A549 (cell line): ENCODE data around the gene TTBK2. TPM values are rescaled to one million over a fixed set of nuclear protein-coding genes. Genes with fewer than 3 reads are reported as not detected.
A peak's percentile ranks its signal among the peaks of the same experiment; 100 is the strongest.

Experiments used
- ATAC-seq, 2 experiments: fragments of 200-7000 bp in 1 of 2; fragments of >200 bp in 1 of 2; cut with Nextera tagmentation in 1 of 2; cut with Tn5 transposase in 1 of 2; 3 replicates each; pipeline versions ENCODE4 v1.8.0 to v1.9.1; 2018 to 2020; ENCODE audit warnings: mild to moderate bottlenecking in 1 of 2, moderate library complexity in 1 of 2
- CTCF ChIA-PET: fragments of 300-600 bp; sonication (Branson Sonifier 250); formaldehyde crosslinking; extraction: SDS; loops from one replicate; lab custom pipeline; 2021; ENCODE audit warnings: antibody characterized with exemption, inconsistent platforms; lab: Yijun Ruan, JAX
- POLR2A ChIA-PET: fragments of 350-600 bp; formaldehyde crosslinking; extraction: SDS; loops from one replicate; lab custom pipeline; 2021; ENCODE audit warnings: antibody characterized with exemption, inconsistent platforms; lab: Yijun Ruan, JAX
- DNase-seq, 2 experiments: peaks; one replicate each; pipeline versions ENCODE4 v3.0.0 to v3.0.0-alpha.2; 2011 to 2016; ENCODE audit warnings: low read depth in 1 of 2, low spot score in 1 of 2
- FAIRE-seq: peaks from 2 replicates; lab custom pipeline; 2011; peaks lifted over from hg19 to GRCh38; lab: Jason Lieb, UNC
- H3K27ac ChIP-seq, 2 experiments: fragments of >200 bp; sonication (Bioruptor Twin); formaldehyde crosslinking; 3 replicates each; pipeline ENCODE4 v1.5.1; 2016 to 2017
- H3K4me1 ChIP-seq: fragments of >200 bp; sonication (Bioruptor Twin); formaldehyde crosslinking; 3 replicates; pipeline ENCODE4 v1.6.1; 2016
- H3K4me2 ChIP-seq: fragments of >200 bp; sonication (Bioruptor Twin); formaldehyde crosslinking; 3 replicates; pipeline ENCODE4 v1.6.1; 2016
- H3K4me3 ChIP-seq: fragments of >200 bp; sonication (Bioruptor Twin); formaldehyde crosslinking; 3 replicates; pipeline ENCODE4 v1.5.1; 2016
- H3K9me3 ChIP-seq: fragments of >200 bp; sonication (Bioruptor Twin); formaldehyde crosslinking; 3 replicates; pipeline ENCODE4 v1.6.1; 2016
- CBX8 ChIP-seq: fragments of 200-600 bp; sonication (generic); IDR thresholded peaks from 2 replicates; pipeline ENCODE4 v1.6.1; 2016
- EHF ChIP-seq: fragments of 250-450 bp; sonication (Bioruptor Pico); IDR thresholded peaks from 2 replicates; pipeline ENCODE4 v1.5.0; 2020; ENCODE audit warnings: mild to moderate bottlenecking
- EHMT2 ChIP-seq: fragments of 200-600 bp; sonication (generic); IDR thresholded peaks from 2 replicates; pipeline ENCODE4 v1.6.1; 2016; ENCODE audit warnings: antibody characterized with exemption, low read depth, mild to moderate bottlenecking, moderate library complexity
- EP300 ChIP-seq, 2 experiments: fragments of >200 bp; sonication (Bioruptor Twin); formaldehyde crosslinking; IDR thresholded peaks; 2 replicates in 1 of 2; 3 replicates in 1 of 2; pipeline ENCODE4 v1.6.1; 2016 to 2017
- ESRRA ChIP-seq: fragments of 150-350 bp; IDR thresholded peaks from 2 replicates; pipeline ENCODE4 v1.6.1; 2014; ENCODE audit warnings: mild to moderate bottlenecking, low read length, borderline replicate concordance
- GATA3 ChIP-seq: IDR thresholded peaks from 2 replicates; pipeline ENCODE4 v1.6.1; 2012; ENCODE audit warnings: borderline replicate concordance
- HEYL ChIP-seq: fragments of 250-450 bp; sonication (Bioruptor Pico); IDR thresholded peaks from 2 replicates; pipeline ENCODE4 v1.8.0; 2021; ENCODE audit warnings: mild to moderate bottlenecking, moderate library complexity
- HOXA7 ChIP-seq: fragments of 250-450 bp; sonication (Bioruptor Pico); IDR thresholded peaks from 2 replicates; pipeline ENCODE4 v1.5.0; 2020; ENCODE audit warnings: mild to moderate bottlenecking, moderate library complexity
- HOXB5 ChIP-seq: fragments of 250-450 bp; sonication (Bioruptor Pico); IDR thresholded peaks from 2 replicates; pipeline ENCODE4 v1.5.0; 2020; ENCODE audit warnings: mild to moderate bottlenecking, moderate library complexity
- JUN ChIP-seq, 2 experiments: fragments of >200 bp; sonication (Bioruptor Twin); formaldehyde crosslinking; IDR thresholded peaks; 2 replicates in 1 of 2; 3 replicates in 1 of 2; pipeline ENCODE4 v1.6.1; 2016 to 2017
- MAFK ChIP-seq: fragments of 450-650 bp; IDR thresholded peaks from 2 replicates; pipeline ENCODE4 v1.6.1; 2014; ENCODE audit not compliant: partially characterized antibody
- MYC ChIP-seq: IDR thresholded peaks from 2 replicates; pipeline ENCODE4 v1.6.1; 2012; ENCODE audit warnings: mild to moderate bottlenecking, inconsistent platforms, low read length, improper control_type of control experiment, borderline replicate concordance
- NFE2L2 ChIP-seq: fragments of 150-350 bp; conservative IDR thresholded peaks from 2 replicates; pipeline ENCODE4 v1.6.1; 2014; ENCODE audit warnings: low read length
- PHF8 ChIP-seq: fragments of 200-600 bp; sonication (generic); IDR thresholded peaks from 2 replicates; pipeline ENCODE4 v1.6.1; 2016; ENCODE audit warnings: low read depth, mild to moderate bottlenecking, antibody characterized with exemption, moderate library complexity, borderline replicate concordance
- POLR2A ChIP-seq: IDR thresholded peaks from 2 replicates; pipeline ENCODE4 v1.6.1; 2012; ENCODE audit warnings: mild to moderate bottlenecking, low read length
- RAD21 ChIP-seq, 2 experiments: fragments of >200 bp in 1 of 2; sonication (Bioruptor Twin) in 1 of 2; formaldehyde crosslinking in 1 of 2; IDR thresholded peaks in 1 of 2; conservative IDR thresholded peaks in 1 of 2; 2 replicates in 1 of 2; 3 replicates in 1 of 2; pipeline ENCODE4 v1.6.1; 2012 to 2018; ENCODE audit warnings: inconsistent platforms in 1 of 2
- RARB ChIP-seq: fragments of 250-450 bp; sonication (Bioruptor Pico); IDR thresholded peaks from 2 replicates; pipeline ENCODE4 v1.8.0; 2021; ENCODE audit warnings: mild to moderate bottlenecking, moderate library complexity
- RCOR1 ChIP-seq: fragments of 150-350 bp; IDR thresholded peaks from 2 replicates; pipeline ENCODE4 v1.6.1; 2014; ENCODE audit warnings: antibody characterized with exemption, low read length, low read depth
- SREBF2 ChIP-seq: fragments of 450-650 bp; IDR thresholded peaks from 2 replicates; pipeline ENCODE4 v1.6.1; 2014; ENCODE audit warnings: mild to moderate bottlenecking, moderate library complexity
- TP53 ChIP-seq: fragments of 250-450 bp; sonication (Bioruptor Pico); IDR thresholded peaks from 2 replicates; pipeline ENCODE4 v1.5.0; 2021; ENCODE audit warnings: mild to moderate bottlenecking, moderate library complexity
- ZSCAN20 ChIP-seq: fragments of 250-450 bp; sonication (Bioruptor Pico); IDR thresholded peaks from 2 replicates; pipeline ENCODE4 v1.8.0; 2022; ENCODE audit warnings: mild to moderate bottlenecking, moderate library complexity
- WGBS: methylation state at CpG from one replicate; pipeline ENCODE4 v1.1.6; 2017; ENCODE audit errors: missing lambda C conversion rate; 5-methylcytosine and 5-hydroxymethylcytosine counted together
- polyA plus RNA-seq, 4 experiments: library from polyadenylated mRNA; depleted of rRNA in 3 of 4; stranded (reverse); fragments of >200 nt; fragmentation: RNase III in 1 of 4; extraction: RNeasy Plus Mini Kit Qiagen cat#74134 plus additional on column Dnase treatment in 1 of 4; gene quantifications; 2 replicates in 3 of 4; 3 replicates in 1 of 4; pipeline ENCODE4 v1.2.3, GENCODE V29; 2011 to 2017
- TF ChIP-seq, protein P1 (sequence below): IDR thresholded peaks from 2 replicates; pipeline ENCODE4 v1.6.1; 2012
- TF ChIP-seq, protein P2 (sequence below): IDR thresholded peaks from 2 replicates; pipeline ENCODE4 v1.6.1; 2012; ENCODE audit warnings: low read depth, borderline replicate concordance
- TF ChIP-seq, protein P3 (sequence below): fragments of 150-350 bp; IDR thresholded peaks from 2 replicates; pipeline ENCODE4 v1.6.1; 2014; ENCODE audit warnings: low read depth, mild to moderate bottlenecking, low read length
- TF ChIP-seq, protein P4 (sequence below): IDR thresholded peaks from 2 replicates; pipeline ENCODE4 v1.6.1; 2012

TTBK2 gene
- polyA plus RNA-seq, 2 of the 4 experiments (the other 2 are of a cell fraction): 2.3 to 5.6 TPM

DNA sequence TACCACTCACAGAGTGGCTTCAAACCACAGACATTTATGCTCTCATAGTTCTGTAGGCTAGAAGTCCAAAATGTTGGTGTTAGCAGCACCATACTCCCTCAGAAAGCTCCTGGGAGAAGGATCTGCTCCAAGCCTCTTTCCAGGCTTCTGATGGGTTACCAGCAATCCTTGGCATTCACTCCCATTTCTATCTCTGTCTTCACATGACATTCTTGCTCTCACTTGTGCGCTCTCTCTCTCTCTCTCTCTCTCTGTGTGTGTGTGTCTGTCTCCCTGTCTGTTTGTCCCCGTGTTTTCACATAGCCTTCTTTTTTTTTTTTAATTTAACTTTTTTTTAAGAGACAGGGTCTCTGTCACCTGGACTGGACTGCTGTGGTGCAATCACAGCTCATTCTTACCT is 209.9 kb downstream of the TTBK2 start (continued):
- TF ChIP-seq, protein P1, sequence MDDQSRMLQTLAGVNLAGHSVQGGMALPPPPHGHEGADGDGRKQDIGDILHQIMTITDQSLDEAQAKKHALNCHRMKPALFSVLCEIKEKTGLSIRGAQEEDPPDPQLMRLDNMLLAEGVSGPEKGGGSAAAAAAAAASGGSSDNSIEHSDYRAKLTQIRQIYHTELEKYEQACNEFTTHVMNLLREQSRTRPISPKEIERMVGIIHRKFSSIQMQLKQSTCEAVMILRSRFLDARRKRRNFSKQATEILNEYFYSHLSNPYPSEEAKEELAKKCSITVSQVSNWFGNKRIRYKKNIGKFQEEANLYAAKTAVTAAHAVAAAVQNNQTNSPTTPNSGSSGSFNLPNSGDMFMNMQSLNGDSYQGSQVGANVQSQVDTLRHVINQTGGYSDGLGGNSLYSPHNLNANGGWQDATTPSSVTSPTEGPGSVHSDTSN: no peak
- TF ChIP-seq JUN (IDR thresholded peaks at IDR 0.05) (no peak), SREBF2 (no peak), CBX8 (no peak)
- TF ChIP-seq, protein P2, sequence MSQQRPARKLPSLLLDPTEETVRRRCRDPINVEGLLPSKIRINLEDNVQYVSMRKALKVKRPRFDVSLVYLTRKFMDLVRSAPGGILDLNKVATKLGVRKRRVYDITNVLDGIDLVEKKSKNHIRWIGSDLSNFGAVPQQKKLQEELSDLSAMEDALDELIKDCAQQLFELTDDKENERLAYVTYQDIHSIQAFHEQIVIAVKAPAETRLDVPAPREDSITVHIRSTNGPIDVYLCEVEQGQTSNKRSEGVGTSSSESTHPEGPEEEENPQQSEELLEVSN: no peak

DNA sequence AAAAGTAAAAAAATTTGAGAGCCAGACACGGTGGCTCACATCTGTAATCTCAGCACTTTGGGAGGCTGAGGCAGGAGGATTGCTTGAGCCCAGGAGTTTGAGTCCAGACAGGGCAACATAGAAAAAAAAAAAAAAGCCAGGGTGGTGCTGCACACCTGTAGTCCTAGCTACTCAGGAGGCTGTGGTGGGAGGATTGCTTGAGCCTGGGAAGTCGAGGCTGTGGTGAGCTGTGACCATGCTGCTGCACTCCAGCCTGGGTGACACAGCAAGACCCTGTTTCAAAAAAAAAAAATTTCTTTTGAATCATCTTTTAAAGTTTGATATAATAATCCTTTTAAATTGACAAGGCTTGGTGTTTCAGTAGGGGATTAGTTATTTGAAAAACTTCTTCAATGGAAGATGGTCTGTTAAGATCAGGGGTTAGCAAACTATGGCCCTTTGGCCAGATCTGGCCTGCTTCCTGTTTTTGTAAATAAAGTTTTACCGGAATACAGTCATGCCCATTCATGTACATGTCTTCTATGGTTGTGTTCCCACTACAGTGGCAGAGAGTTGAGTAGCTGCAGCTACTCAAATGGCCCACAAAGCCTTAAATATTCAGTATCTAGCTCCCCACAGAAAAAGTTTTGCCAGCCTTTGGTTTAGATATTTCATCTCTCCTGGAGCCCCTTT is 212.6 kb downstream of the TTBK2 start:
- TF ChIP-seq HEYL (CRISPR knock-in tag) (no peak), EHF (CRISPR knock-in tag) (no peak), MYC (no peak), POLR2A (no peak), HOXA7 (CRISPR knock-in tag) (no peak), EHMT2 (no peak), RAD21 (conservative IDR thresholded peaks at IDR 0.05 in 1 of 2, IDR thresholded peaks at IDR 0.05 in 1 of 2) (no peak), GATA3 (no peak), EP300 (IDR thresholded peaks at IDR 0.05) (no peak), CBX8 (no peak), PHF8 (no peak), TP53 (CRISPR knock-in tag) (no peak), ESRRA (no peak), JUN (IDR thresholded peaks at IDR 0.05) (no peak), ZSCAN20 (no peak), HOXB5 (CRISPR knock-in tag) (no peak), RARB (CRISPR knock-in tag) (no peak)
- TF ChIP-seq, protein P3, sequence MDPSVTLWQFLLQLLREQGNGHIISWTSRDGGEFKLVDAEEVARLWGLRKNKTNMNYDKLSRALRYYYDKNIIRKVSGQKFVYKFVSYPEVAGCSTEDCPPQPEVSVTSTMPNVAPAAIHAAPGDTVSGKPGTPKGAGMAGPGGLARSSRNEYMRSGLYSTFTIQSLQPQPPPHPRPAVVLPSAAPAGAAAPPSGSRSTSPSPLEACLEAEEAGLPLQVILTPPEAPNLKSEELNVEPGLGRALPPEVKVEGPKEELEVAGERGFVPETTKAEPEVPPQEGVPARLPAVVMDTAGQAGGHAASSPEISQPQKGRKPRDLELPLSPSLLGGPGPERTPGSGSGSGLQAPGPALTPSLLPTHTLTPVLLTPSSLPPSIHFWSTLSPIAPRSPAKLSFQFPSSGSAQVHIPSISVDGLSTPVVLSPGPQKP: no peak
- H3K4me3 ChIP-seq: no peak overlapping the region
- WGBS: 79% methylated on average over 3 of the region's 3 CpGs
- ChIA-PET POLR2A (no interaction called here), CTCF (interaction anchor here (2.4 kb wide), 1 partner anchor 218 kb away, joined by 7 read pairs; no protein-coding TSS in a partner anchor)
- peak in 1 of 2 experiments; percentile 3 for DNase-seq
- H3K4me1 ChIP-seq: peaks cover 18% of the 10 kb centered on the region
- no peak for ATAC-seq
- H3K4me2 ChIP-seq: no peak overlapping the region
- H3K9me3 ChIP-seq: no peaks in the 10 kb centered on the region
- FAIRE-seq: no peak
- H3K27ac ChIP-seq: peak overlapping the region in 1 of 2 experiments; percentile 50; a peak in 1 of 6 replicates

DNA sequence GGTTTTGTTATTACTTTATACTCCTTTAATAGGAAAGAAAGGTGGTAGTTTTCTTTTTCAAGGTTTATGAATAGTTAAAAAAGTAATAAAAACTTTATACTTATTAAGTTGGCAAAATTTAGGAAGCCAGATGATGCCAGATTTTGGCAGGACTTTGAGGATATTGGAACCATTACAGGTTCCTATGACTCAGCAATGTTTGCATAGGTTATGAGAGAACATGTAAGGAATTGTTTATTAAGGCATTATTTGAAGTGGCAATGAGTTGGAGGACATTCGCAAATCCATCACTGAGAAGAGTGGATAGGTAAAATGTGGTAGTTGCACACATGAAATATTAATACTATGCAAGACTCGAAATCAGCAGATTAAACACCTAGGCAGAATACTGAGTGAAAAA is 213.5 kb downstream of the TTBK2 start:
- H3K9me3 ChIP-seq: no peaks in the 10 kb centered on the region
- TF ChIP-seq, protein P4, sequence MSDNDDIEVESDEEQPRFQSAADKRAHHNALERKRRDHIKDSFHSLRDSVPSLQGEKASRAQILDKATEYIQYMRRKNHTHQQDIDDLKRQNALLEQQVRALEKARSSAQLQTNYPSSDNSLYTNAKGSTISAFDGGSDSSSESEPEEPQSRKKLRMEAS: no peak
- no peak for TF ChIP-seq RCOR1
- peak; percentile 44; the same call in 1 of the 2 replicates for TF ChIP-seq NFE2L2
- TF ChIP-seq MAFK: peak; percentile 85
- ATAC-seq (no peak), FAIRE-seq (no peak), DNase-seq (peak; percentile 13 to 31)
- POLR2A ChIA-PET: no interaction called here
- H3K4me2 ChIP-seq: peak overlapping the region; percentile 35; the same call in 2 of the 3 replicates
- H3K4me3 ChIP-seq: no peak overlapping the region
- H3K4me1 ChIP-seq: peaks cover 18% of the 10 kb centered on the region
- CTCF ChIA-PET: interaction anchor here (1.6 to 2.4 kb wide), 2 partner anchors 10 to 219 kb away, joined by 5 to 7 read pairs; no protein-coding TSS in a partner anchor
- WGBS: 13% methylated on average over 2 of the region's 2 CpGs
- H3K27ac ChIP-seq: peak overlapping the region; percentile 36 to 52; a peak in 1 of 6 replicates
